GM12878 (cell line): ENCODE measurements around the gene KCNJ3. TPM values are rescaled to one million over a fixed set of nuclear protein-coding genes. Genes with fewer than 3 reads are reported as not detected.

Source experiments
- ATAC-seq: fragments of 200-7000 bp; cut with Tn5 transposase; 3 replicates; pipeline ENCODE4 v1.9.1; 2020; ENCODE audit warnings: mild to moderate bottlenecking, moderate library complexity
- BruUV-seq: library from RNA; stranded (reverse); fragments of 400-500 nt; replicated peaks from 2 replicates; lab custom pipeline; 2021; lab: Mats Ljungman, UMichigan
- CTCF ChIA-PET: fragments of 300-600 bp; sonication (Branson Sonifier 250); formaldehyde crosslinking; extraction: SDS; loops from one replicate; lab custom pipeline; 2021; ENCODE audit warnings: inconsistent platforms; lab: Yijun Ruan, JAX
- POLR2A ChIA-PET: fragments of 350-600 bp; formaldehyde crosslinking; extraction: SDS; loops from one replicate; lab custom pipeline; 2021; ENCODE audit warnings: inconsistent platforms; lab: Charles Lee
- RAD21 ChIA-PET: fragments of 300-600 bp; sonication (Branson Sonifier 250); formaldehyde crosslinking; loops from one replicate; lab custom pipeline; 2023; ENCODE audit warnings: antibody characterized with exemption; ENCODE audit not compliant: unreplicated experiment; lab: Charles Lee
- SMC1A ChIA-PET: fragments of 300-600 bp; sonication (Branson Sonifier 250); formaldehyde crosslinking; loops from one replicate; lab custom pipeline; 2023; ENCODE audit not compliant: unreplicated experiment, uncharacterized antibody; lab: Charles Lee
- DNase-seq: peaks from one replicate; pipeline ENCODE4 v3.0.0-alpha.2; 2011; ENCODE audit warnings: low read depth, low spot score
- FAIRE-seq: peaks from 3 replicates; lab custom pipeline; 2011; peaks lifted over from hg19 to GRCh38; lab: Jason Lieb, UNC
- H2AFZ ChIP-seq: 2 replicates; pipeline ENCODE4 v1.6.0; 2011; ENCODE audit warnings: low read depth, low read length, control low read depth; ENCODE audit not compliant: control insufficient read depth
- H3K27ac ChIP-seq: 2 replicates; pipeline ENCODE4 v1.5.1; 2011; ENCODE audit warnings: control low read depth; ENCODE audit not compliant: control insufficient read depth, insufficient read depth
- H3K27me3 ChIP-seq, 2 experiments: replicated peaks in 1 of 2; 2 replicates each; pipeline versions ENCODE4 v1.6.0 to v1.6.1; 2011; ENCODE audit warnings: low read length in 1 of 2; ENCODE audit not compliant: control insufficient read depth in 2 of 2, insufficient read depth in 2 of 2
- H3K36me3 ChIP-seq, 2 experiments: 2 replicates each; pipeline ENCODE4 v1.5.1; 2011; ENCODE audit warnings: low read length in 1 of 2; ENCODE audit not compliant: control insufficient read depth in 2 of 2, insufficient read depth in 2 of 2
- H3K4me1 ChIP-seq: 2 replicates; pipeline ENCODE4 v1.6.1; 2011; ENCODE audit warnings: mild to moderate bottlenecking, low read length, moderate library complexity, mixed read lengths; ENCODE audit not compliant: control insufficient read depth, insufficient read depth
- H3K4me2 ChIP-seq: 2 replicates; pipeline ENCODE4 v1.6.0; 2011; ENCODE audit warnings: control low read depth; ENCODE audit not compliant: control insufficient read depth, insufficient read depth
- H3K4me3 ChIP-seq: fragments of 200-600 bp; sonication (generic); 2 replicates; pipeline ENCODE4 v1.5.1; 2016
- H3K79me2 ChIP-seq: 2 replicates; pipeline ENCODE4 v1.6.0; 2011; ENCODE audit warnings: low read length; ENCODE audit not compliant: control insufficient read depth, insufficient read depth
- H3K9ac ChIP-seq: 2 replicates; pipeline ENCODE4 v1.8.0; 2011; ENCODE audit warnings: low read length, control low read depth, mixed read lengths; ENCODE audit not compliant: control insufficient read depth, insufficient read depth
- H3K9me3 ChIP-seq: replicated peaks from 3 replicates; pipeline ENCODE4 v1.5.1; 2011; ENCODE audit warnings: mild to moderate bottlenecking, low read length; ENCODE audit not compliant: control insufficient read depth, insufficient read depth
- H4K20me1 ChIP-seq: 2 replicates; pipeline ENCODE4 v1.6.0; 2011; ENCODE audit not compliant: control insufficient read depth, insufficient read depth
- ATF2 ChIP-seq: IDR thresholded peaks from 2 replicates; pipeline ENCODE4 v1.6.1; 2012; ENCODE audit warnings: low read length, inconsistent platforms
- ATF7 ChIP-seq: fragments of 450-650 bp; IDR thresholded peaks from 2 replicates; pipeline ENCODE4 v1.6.1; 2016; ENCODE audit warnings: low read depth, mild to moderate bottlenecking
- CREM ChIP-seq: IDR thresholded peaks from 2 replicates; pipeline ENCODE4 v1.6.1; 2014; ENCODE audit warnings: antibody characterized with exemption, low read depth
- HDGF ChIP-seq: fragments of 450-650 bp; IDR thresholded peaks from 2 replicates; pipeline ENCODE4 v1.6.1; 2016; ENCODE audit warnings: antibody characterized with exemption
- IKZF1 ChIP-seq: fragments of 450-650 bp; conservative IDR thresholded peaks from 2 replicates; pipeline ENCODE4 v1.6.1; 2017; ENCODE audit warnings: antibody characterized with exemption, mild to moderate bottlenecking
- MTA3 ChIP-seq: IDR thresholded peaks from 2 replicates; pipeline ENCODE4 v1.6.1; 2012; ENCODE audit warnings: low read length, inconsistent platforms, borderline replicate concordance
- MYB ChIP-seq: fragments of 150-350 bp; IDR thresholded peaks from 2 replicates; pipeline ENCODE4 v1.6.1; 2014; ENCODE audit warnings: mild to moderate bottlenecking, low read depth, low read length, borderline replicate concordance
- NBN ChIP-seq: fragments of 450-650 bp; IDR thresholded peaks from 2 replicates; pipeline ENCODE4 v1.6.1; 2016
- NFYB ChIP-seq: IDR thresholded peaks from 2 replicates; pipeline ENCODE4 v1.6.1; 2011; ENCODE audit warnings: low read depth, mild to moderate bottlenecking, low read length, improper control_type of control experiment, moderate library complexity; ENCODE audit not compliant: insufficient read depth
- PKNOX1 ChIP-seq: fragments of 450-650 bp; IDR thresholded peaks from 2 replicates; pipeline ENCODE4 v1.6.1; 2016; ENCODE audit warnings: mild to moderate bottlenecking
- PML ChIP-seq: IDR thresholded peaks from 2 replicates; pipeline ENCODE4 v1.6.1; 2012; ENCODE audit warnings: low read length, inconsistent platforms
- POLR2AphosphoS2 ChIP-seq: IDR thresholded peaks from 2 replicates; pipeline ENCODE4 v1.6.1; 2011; ENCODE audit warnings: low read depth, mild to moderate bottlenecking, low read length, improper control_type of control experiment, moderate library complexity
- RB1 ChIP-seq: fragments of 450-650 bp; formaldehyde crosslinking; IDR thresholded peaks from 2 replicates; pipeline ENCODE4 v1.6.1; 2017; ENCODE audit warnings: mild to moderate bottlenecking, borderline replicate concordance
- RCOR1 ChIP-seq: conservative IDR thresholded peaks from 2 replicates; pipeline ENCODE4 v1.6.1; 2012; ENCODE audit warnings: low read depth, low read length, improper control_type of control experiment
- RELA ChIP-seq: fragments of 450-650 bp; IDR thresholded peaks from 2 replicates; pipeline ENCODE4 v1.8.0; 2014; ENCODE audit warnings: borderline replicate concordance; ENCODE audit not compliant: partially characterized antibody
- SPI1 ChIP-seq: IDR thresholded peaks from 2 replicates; pipeline ENCODE4 v1.6.1; 2011; ENCODE audit warnings: low read depth, mild to moderate bottlenecking, low read length, moderate library complexity, borderline replicate concordance; ENCODE audit not compliant: insufficient read depth
- TBL1XR1 ChIP-seq: IDR thresholded peaks from 2 replicates; pipeline ENCODE4 v1.6.1; 2012; ENCODE audit warnings: low read depth, low read length, improper control_type of control experiment
- TCF7 ChIP-seq: IDR thresholded peaks from 2 replicates; pipeline ENCODE4 v1.6.1; 2014; ENCODE audit warnings: antibody characterized with exemption, borderline replicate concordance
- ZNF687 ChIP-seq: fragments of 450-650 bp; IDR thresholded peaks from 2 replicates; pipeline ENCODE4 v1.6.1; 2017; ENCODE audit warnings: mild to moderate bottlenecking, moderate library complexity
- WGBS: methylation state at CpG from one replicate; pipeline ENCODE4 v1.1.6; 2016; ENCODE audit warnings: low lambda C conversion rate; ENCODE audit not compliant: insufficient replicate concordance, insufficient coverage; ENCODE audit errors: missing lambda C conversion rate; 5-methylcytosine and 5-hydroxymethylcytosine counted together
- in situ Hi-C: fragments of 300-500 bp; cut with MboI; formaldehyde crosslinking; loops from 9 replicates; pipeline ENCODE4 v1.14.3; 2018; ENCODE audit warnings: mixed read lengths
- intact Hi-C: fragments of 100-400 bp; cut with micrococcal nuclease; formaldehyde crosslinking; loops from one replicate; pipeline ENCODE4 v1.14.2; 2022; ENCODE audit not compliant: unreplicated experiment
- polyA plus RNA-seq, 11 experiments: library from polyadenylated mRNA; depleted of rRNA in 4 of 11; unstranded in 6 of 11; stranded (reverse) in 5 of 11; fragments of >200 nt; fragmentation: Nextera tagmentation in 4 of 11; fragmentation: Illumina TruSeq in 1 of 11; extraction: Ambion mirVana in 4 of 11; extraction: Trizol in 1 of 11; gene quantifications; 1 replicate in 1 of 11; 2 replicates in 10 of 11; pipeline versions ENCODE4 v1.2.1 to v1.2.3, GENCODE V29; 2011 to 2016; ENCODE audit warnings: inconsistent platforms in 2 of 11, missing spikeins in 2 of 11, low read depth in 1 of 11
- total RNA-seq, 4 experiments: library from RNA; depleted of rRNA in 3 of 4; stranded (reverse); fragments of >200 nt in 3 of 4; fragmentation: Illumina TruSeq in 1 of 4; extraction: Trizol in 1 of 4; gene quantifications; 2 replicates each; pipeline versions ENCODE4 v1.2.1 to v1.2.3, GENCODE V29; 2013 to 2021

The KCNJ3 gene
- total and polyA plus RNA-seq, 10 of the 15 experiments (the other 5 are each of a cell fraction or from before 2014, with no cell fraction given): 0.01 to 1.1 (median 0.04) TPM; not detected in 6

GRCh38 chr2:154709215-154709614 is 10.7 kb downstream of the KCNJ3 start:
- ATAC-seq (no peak), FAIRE-seq (no peak), DNase-seq (no peak)
- BruUV-seq: no TSS peak
- no peak overlapping the region for H2AFZ ChIP-seq
- RAD21 ChIA-PET: no interaction called here
- TF ChIP-seq POLR2AphosphoS2 (no peak), SPI1 (no peak), NFYB (no peak), ATF2 (no peak), ATF7 (no peak), RB1 (no peak), ZNF687 (no peak), PML (no peak), NBN (no peak), CREM (no peak), PKNOX1 (no peak), RCOR1 (no peak), IKZF1 (no peak), RELA (no peak), MTA3 (no peak), TBL1XR1 (no peak), HDGF (no peak), TCF7 (no peak), MYB (no peak)
- H4K20me1 ChIP-seq: no peaks in the 10 kb centered on the region
- intact Hi-C loops (no loop called here), in situ Hi-C loops (no loop called here)
- no peaks in the 10 kb centered on the region for H3K79me2 ChIP-seq
- POLR2A ChIA-PET: no interaction called here
- H3K27me3 ChIP-seq: no peaks in the 10 kb centered on the region
- H3K4me1 ChIP-seq: no peaks in the 10 kb centered on the region
- WGBS: 48% methylated on average over 3 of the region's 3 CpGs
- H3K36me3 ChIP-seq: no peaks in the 10 kb centered on the region
- H3K9ac ChIP-seq: no peak overlapping the region
- SMC1A ChIA-PET: interaction anchor here (0.9 kb wide), 1 partner anchor 8 kb away, joined by 3 read pairs; no protein-coding TSS in a partner anchor
- no peak overlapping the region for H3K4me3 ChIP-seq
- CTCF ChIA-PET: no interaction called here
- H3K27ac ChIP-seq: no peak overlapping the region
- no peak overlapping the region for H3K4me2 ChIP-seq
- no peaks in the 10 kb centered on the region for H3K9me3 ChIP-seq
